ENCODE results near the gene GRM7. TPM values are rescaled to one million over a fixed set of nuclear protein-coding genes. Genes with fewer than 3 reads are reported as not detected.

The GRM7 gene
- polyA plus RNA-seq, 1 donor from 2014 or later, result 23.8 TPM

DNA sequence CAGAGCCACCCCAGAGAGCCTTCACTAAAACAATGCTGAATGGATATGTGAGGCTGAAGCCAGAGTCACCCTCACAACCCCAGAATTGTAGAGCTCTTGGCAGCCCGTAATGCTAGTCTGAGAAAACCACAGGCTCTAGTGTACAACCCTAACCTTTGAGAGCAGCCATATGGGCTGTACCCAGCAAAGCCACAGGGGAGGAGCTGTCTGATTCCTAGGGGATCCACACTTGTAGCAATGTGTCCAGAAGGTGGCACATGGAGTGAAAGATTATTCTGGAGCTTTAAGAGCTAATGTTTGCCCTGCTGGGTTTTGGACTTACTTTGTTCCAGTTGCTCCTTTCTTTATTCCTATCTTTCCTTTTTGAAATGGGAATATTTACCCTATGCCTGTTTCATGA, 626.8 kb downstream of the GRM7 start:
- no peak for TF ChIP-seq RAD21 (conservative IDR thresholded peaks at IDR 0.05)
- no peak for TF ChIP-seq POLR2AphosphoS5 (IDR thresholded peaks at IDR 0.05)
- no peak for TF ChIP-seq TAF1 (IDR thresholded peaks at IDR 0.05; ENCODE audit: low read depth)
- no peak for TF ChIP-seq REST (IDR thresholded peaks at IDR 0.05; ENCODE audit: borderline replicate concordance)
- no peak for TF ChIP-seq EZH2 (IDR thresholded peaks at IDR 0.05; ENCODE audit: borderline replicate concordance, insufficient read depth, low read length, poor library complexity, severe bottlenecking)
- TF ChIP-seq SMC3 (conservative IDR thresholded peaks at IDR 0.05; ENCODE audit: poor library complexity), result no peak
- TF ChIP-seq CTCF (IDR thresholded peaks at IDR 0.05; ENCODE audit: poor library complexity, severe bottlenecking), result no peak
- TF ChIP-seq MXI1 (conservative IDR thresholded peaks at IDR 0.05; ENCODE audit: poor library complexity, severe bottlenecking), result no peak
- TF ChIP-seq EP300 (conservative IDR thresholded peaks at IDR 0.05; ENCODE audit: poor library complexity, severe bottlenecking), result no peak
- Histone ChIP-seq H3K4me2 (ENCODE audit: low read length) (no peak overlapping the region), H3F3A (ENCODE audit: insufficient read depth, low read length, poor library complexity, severe bottlenecking) (no peaks in the 10 kb centered on the region), H3K9me3 (ENCODE audit: low read length) (no peaks in the 10 kb centered on the region), H4K20me1 (ENCODE audit: insufficient read depth) (no peaks in the 10 kb centered on the region), H3K4me3 (ENCODE audit: low read length) (no peak overlapping the region), H3K36me3 (ENCODE audit: insufficient read depth, low read length) (no peaks in the 10 kb centered on the region), H3K79me2 (replicated peaks; ENCODE audit: insufficient read depth, low read length) (no peaks in the 10 kb centered on the region), H2AFZ (ENCODE audit: low read depth, low read length) (no peak overlapping the region), H3K27me3 (ENCODE audit: insufficient read depth, low read depth, low read length) (no peaks in the 10 kb centered on the region), H3K9me2 (ENCODE audit: insufficient read depth, low read length) (no peaks in the 10 kb centered on the region), H3K9ac (ENCODE audit: low read length) (no peak overlapping the region), H3K27ac (ENCODE audit: low read length) (no peak overlapping the region)

DNA sequence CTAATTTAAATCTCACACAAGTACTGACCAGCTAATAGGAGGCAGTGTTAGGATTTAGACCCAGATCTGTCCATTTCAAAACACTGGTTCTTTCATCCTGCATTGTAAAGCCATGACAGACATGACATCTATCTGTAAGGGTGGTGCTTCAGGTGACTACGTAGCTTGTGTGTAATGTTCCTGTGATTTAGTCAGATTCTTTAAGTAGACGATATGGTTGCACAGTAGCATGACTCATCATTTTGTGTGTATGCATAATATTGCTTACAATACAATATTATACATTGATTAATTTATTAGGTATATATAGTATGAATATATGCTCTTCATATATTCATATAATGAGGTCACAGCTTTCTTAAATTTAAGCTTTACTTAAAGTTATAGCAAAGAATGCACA, 628.5 kb downstream of the GRM7 start:
- Histone ChIP-seq H3K4me2 (ENCODE audit: low read length) (no peak overlapping the region), H3K9me2 (ENCODE audit: insufficient read depth, low read length) (no peaks in the 10 kb centered on the region), H3K79me2 (replicated peaks; ENCODE audit: insufficient read depth, low read length) (no peaks in the 10 kb centered on the region), H3F3A (ENCODE audit: insufficient read depth, low read length, poor library complexity, severe bottlenecking) (no peaks in the 10 kb centered on the region), H3K9ac (ENCODE audit: low read length) (no peak overlapping the region), H2AFZ (ENCODE audit: low read depth, low read length) (no peak overlapping the region), H3K9me3 (ENCODE audit: low read length) (no peaks in the 10 kb centered on the region), H4K20me1 (ENCODE audit: insufficient read depth) (no peaks in the 10 kb centered on the region), H3K27ac (ENCODE audit: low read length) (no peak overlapping the region), H3K4me3 (ENCODE audit: low read length) (no peak overlapping the region), H3K27me3 (ENCODE audit: insufficient read depth, low read depth, low read length) (no peaks in the 10 kb centered on the region), H3K36me3 (ENCODE audit: insufficient read depth, low read length) (no peaks in the 10 kb centered on the region)
- TF ChIP-seq REST (IDR thresholded peaks at IDR 0.05; ENCODE audit: borderline replicate concordance) (no peak), CTCF (IDR thresholded peaks at IDR 0.05; ENCODE audit: poor library complexity, severe bottlenecking) (no peak)
